Measurements from ENCODE around the gene MIDN.

The MIDN gene

DNA sequence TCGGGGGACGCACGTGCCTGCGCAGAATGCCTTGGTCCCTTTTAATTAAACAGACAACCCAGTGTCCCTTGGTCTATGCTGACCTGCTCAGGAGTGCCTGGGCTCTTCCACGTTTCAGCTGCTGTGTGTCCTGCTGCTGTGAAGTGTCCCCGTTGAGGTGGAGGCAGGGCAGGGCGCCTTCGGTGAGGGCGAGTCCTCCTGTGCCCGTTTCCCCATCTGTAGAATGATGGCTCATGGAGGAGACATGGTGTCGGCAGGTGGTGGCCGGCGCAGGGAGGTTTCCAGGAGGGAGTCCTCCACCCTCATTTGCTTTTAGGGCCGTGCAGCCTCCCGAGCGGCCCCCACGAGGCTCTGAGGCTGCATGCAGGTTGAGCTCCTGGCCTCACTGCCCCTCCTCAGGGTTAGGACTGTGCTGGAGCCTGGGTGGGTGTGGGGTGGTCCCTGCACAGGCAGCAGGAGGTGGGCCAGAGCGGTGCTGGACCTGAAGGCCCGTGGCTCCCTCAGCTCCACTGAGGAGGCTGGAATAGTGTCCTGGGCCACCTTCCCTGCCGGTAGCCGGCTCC is 34.0 kb upstream of the MIDN start:
- no peak overlapping the region for H3K9ac ChIP-seq (ENCODE audit: low read depth, low read length)
- no peaks in the 10 kb centered on the region for H3K27me3 ChIP-seq (ENCODE audit: insufficient read depth, low read length)
- H3K4me3 ChIP-seq (ENCODE audit: low read length): no peak overlapping the region
- H3K36me3 ChIP-seq (ENCODE audit: insufficient read depth, low read depth, low read length): peaks cover 6% of the 10 kb centered on the region
- H3K27ac ChIP-seq (ENCODE audit: low read length): no peak overlapping the region
- H3K4me1 ChIP-seq (ENCODE audit: insufficient read depth, low read length): no peaks in the 10 kb centered on the region
- H3K9me3 ChIP-seq (ENCODE audit: insufficient read depth, low read depth, low read length): no peaks in the 10 kb centered on the region

DNA sequence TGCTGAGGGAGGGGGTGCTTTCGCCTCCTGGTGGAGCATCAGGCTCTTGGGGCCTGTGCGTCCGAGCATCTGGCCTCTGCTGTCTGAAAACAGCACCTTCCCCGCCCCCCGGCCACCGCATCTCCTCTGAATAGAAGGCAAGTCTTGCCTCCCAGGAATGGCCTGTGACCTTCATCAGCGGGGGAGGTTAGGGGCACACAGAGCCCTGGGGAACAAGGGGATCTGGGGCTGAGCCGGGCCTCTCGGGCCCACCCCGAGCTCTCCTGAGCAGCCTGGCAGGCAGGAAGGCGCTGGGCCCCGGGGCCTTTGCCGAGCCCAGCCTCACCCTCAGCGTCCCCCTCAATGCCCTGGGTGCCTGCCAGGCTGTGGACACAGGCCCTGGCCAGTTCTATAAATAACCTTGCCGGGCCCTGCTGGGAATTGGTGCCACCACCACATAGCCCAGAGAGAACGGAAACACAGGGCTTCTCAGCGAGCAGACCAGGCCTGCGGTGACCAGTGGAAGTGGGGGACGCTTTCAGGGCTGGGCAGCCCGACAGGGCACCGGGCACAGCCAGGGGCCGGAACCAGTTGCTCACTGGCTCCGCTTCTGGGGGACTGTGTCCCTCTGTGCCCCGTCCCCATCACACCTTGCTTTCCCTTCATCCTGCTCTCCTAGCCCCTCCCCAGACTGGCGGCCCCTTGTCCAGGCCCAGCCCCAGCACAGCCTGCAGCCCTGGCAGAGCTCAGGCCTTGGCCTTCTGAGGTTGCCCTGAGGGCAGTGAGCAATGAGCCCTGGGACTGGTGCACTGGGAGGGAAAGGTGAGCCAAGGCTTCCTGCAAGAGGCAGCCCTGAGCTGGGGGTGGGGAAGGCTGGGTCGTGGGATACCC is 33.3 kb upstream of the MIDN start:
- Histone ChIP-seq H3K9ac (ENCODE audit: low read depth, low read length) (no peak overlapping the region), H3K9me3 (ENCODE audit: insufficient read depth, low read depth, low read length) (no peaks in the 10 kb centered on the region), H3K36me3 (ENCODE audit: insufficient read depth, low read depth, low read length) (no peaks in the 10 kb centered on the region; the same call in 1 of the 2 replicates), H3K4me3 (ENCODE audit: low read length) (no peak overlapping the region), H3K4me1 (ENCODE audit: insufficient read depth, low read length) (no peaks in the 10 kb centered on the region), H3K27ac (ENCODE audit: low read length) (no peak overlapping the region), H3K27me3 (ENCODE audit: insufficient read depth, low read length) (no peaks in the 10 kb centered on the region)

DNA sequence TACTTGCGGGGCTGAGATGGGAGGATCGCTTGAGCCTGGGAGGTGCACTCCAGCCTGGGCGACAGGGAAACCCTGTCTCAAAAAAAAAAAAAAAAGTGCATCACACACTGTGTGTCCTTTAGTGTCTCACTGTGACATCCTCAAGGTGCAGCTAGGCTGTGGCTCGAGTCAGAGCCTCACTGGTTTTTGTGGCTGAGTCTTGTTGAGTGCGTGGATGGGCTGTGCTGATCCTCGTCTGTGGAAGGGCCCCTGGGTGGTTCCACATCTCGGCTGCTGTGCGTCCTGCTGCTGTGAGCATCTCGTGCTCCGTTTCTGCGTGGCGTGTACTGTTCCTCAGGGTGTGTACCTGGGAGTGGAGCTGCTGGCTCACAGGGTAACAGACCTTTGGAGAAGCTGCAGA is 31.6 kb upstream of the MIDN start:
- H3K27ac ChIP-seq (ENCODE audit: low read length): no peak overlapping the region
- no peak overlapping the region for H3K9ac ChIP-seq (ENCODE audit: low read depth, low read length)
- no peaks in the 10 kb centered on the region; the same call in 1 of the 2 replicates for H3K36me3 ChIP-seq (ENCODE audit: insufficient read depth, low read depth, low read length)

DNA sequence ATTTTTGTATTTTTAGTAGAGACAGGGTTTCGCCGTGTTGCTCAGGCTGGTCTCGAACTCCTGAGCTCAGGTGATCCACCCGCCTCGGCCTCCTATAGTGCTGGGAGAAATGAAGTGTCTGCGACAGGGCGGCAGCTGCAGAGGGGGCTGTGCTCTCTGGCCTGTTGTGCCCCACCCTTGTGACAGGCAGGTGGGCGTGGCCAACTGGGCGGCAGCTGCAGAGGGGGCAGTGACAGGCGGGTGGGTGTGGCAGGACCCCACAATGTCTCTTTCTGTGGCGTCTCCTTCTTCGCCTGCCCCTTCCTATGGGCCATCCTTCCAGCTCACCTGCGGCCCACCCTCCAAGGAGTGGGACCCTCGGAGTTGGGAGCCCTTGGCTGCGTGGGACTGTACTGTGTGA is 31.0 kb upstream of the MIDN start:
- Histone ChIP-seq H3K27ac (ENCODE audit: low read length) (no peak overlapping the region), H3K36me3 (ENCODE audit: insufficient read depth, low read depth, low read length) (no peaks in the 10 kb centered on the region; the same call in 1 of the 2 replicates), H3K9me3 (ENCODE audit: insufficient read depth, low read depth, low read length) (no peaks in the 10 kb centered on the region), H3K4me3 (ENCODE audit: low read length) (no peak overlapping the region), H3K27me3 (ENCODE audit: insufficient read depth, low read length) (no peaks in the 10 kb centered on the region), H3K9ac (ENCODE audit: low read depth, low read length) (no peak overlapping the region), H3K4me1 (ENCODE audit: insufficient read depth, low read length) (no peaks in the 10 kb centered on the region)

More for the DNA sequence above, 31.6 kb upstream of the MIDN start:
- Histone ChIP-seq H3K4me3 (ENCODE audit: low read length) (no peak overlapping the region), H3K9me3 (ENCODE audit: insufficient read depth, low read depth, low read length) (no peaks in the 10 kb centered on the region), H3K4me1 (ENCODE audit: insufficient read depth, low read length) (no peaks in the 10 kb centered on the region), H3K27me3 (ENCODE audit: insufficient read depth, low read length) (no peaks in the 10 kb centered on the region)

DNA sequence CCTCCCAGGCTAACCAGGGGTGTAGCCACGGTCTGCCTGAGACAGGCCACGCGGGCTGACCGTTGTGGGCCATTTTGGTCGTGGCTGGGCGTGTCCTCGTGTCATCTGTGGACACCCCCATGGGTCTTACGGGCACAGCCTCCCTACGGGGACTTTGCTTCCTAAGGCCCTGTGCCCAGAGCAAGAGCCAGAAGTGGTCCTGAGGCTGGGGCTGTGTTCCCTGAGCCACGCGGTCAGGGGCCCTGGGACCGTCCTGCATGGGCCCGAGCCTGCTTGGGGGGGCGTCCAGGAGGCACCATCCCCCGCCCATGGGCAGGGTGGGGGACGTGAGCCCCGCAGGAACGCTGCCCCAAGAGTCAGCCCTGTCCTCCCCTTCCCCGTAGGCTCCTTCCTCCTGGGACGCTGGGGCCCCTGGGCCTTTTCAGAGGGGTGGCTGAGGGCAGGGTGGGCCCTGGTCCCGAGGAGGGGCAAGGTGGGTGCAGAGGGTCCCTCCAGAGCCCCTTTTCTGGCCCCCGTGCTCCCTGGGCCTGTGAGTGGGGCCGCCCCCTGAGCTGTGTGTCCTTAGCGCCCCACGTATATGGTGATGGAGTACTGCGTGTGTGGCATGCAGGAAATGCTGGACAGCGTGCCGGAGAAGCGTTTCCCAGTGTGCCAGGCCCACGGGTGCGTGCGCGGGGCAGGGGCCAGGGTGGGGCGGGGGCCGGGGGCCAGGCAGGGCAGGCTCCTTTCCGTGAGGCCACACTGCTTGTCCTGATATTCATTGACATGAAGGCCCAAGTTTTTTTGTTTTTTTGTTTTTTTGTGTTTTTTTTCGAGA is 29.4 kb upstream of the MIDN start:
- no peak overlapping the region for H3K4me3 ChIP-seq (ENCODE audit: low read length)
- H3K36me3 ChIP-seq (ENCODE audit: insufficient read depth, low read depth, low read length): peaks cover 8% of the 10 kb centered on the region; the same call in 1 of the 2 replicates
- H3K4me1 ChIP-seq (ENCODE audit: insufficient read depth, low read length): no peaks in the 10 kb centered on the region
- no peaks in the 10 kb centered on the region for H3K9me3 ChIP-seq (ENCODE audit: insufficient read depth, low read depth, low read length)
- no peak overlapping the region for H3K9ac ChIP-seq (ENCODE audit: low read depth, low read length)
- no peak overlapping the region for H3K27ac ChIP-seq (ENCODE audit: low read length)
- no peaks in the 10 kb centered on the region for H3K27me3 ChIP-seq (ENCODE audit: insufficient read depth, low read length)

DNA sequence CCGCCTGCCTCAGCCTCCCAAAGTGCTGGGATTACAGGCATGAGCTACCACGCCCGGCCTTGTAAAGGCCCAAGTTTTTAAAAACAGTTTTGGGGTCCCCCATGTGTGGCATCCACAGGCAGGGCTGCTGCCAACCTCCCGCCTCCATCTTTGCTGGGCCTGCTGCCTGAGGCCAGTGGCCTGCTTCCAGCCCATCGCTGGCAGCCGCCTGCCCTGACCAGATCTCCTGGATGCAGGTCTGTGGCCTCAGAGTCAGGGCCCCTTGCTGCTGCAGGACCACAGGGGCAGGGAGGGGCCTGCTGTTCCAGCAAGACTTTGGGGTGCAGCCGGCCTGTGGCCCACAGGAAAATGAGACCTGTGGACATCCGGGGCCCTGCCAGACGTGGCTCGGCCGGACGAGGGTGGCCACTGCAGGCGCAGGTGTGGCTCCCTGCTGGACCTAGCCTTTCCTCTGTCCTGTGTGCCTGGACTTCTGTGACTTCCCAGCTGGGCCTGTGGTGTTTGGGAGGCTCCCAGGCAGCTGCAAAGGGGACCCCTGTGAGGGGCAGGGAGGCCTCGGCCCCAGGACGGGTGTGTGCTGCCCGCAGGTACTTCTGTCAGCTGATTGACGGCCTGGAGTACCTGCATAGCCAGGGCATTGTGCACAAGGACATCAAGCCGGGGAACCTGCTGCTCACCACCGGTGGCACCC is 28.5 kb upstream of the MIDN start:
- H3K36me3 ChIP-seq (ENCODE audit: insufficient read depth, low read depth, low read length): peaks cover 8% of the 10 kb centered on the region; the same call in 1 of the 2 replicates
- H3K27me3 ChIP-seq (ENCODE audit: insufficient read depth, low read length): no peaks in the 10 kb centered on the region
- H3K9me3 ChIP-seq (ENCODE audit: insufficient read depth, low read depth, low read length): no peaks in the 10 kb centered on the region
- no peaks in the 10 kb centered on the region for H3K4me1 ChIP-seq (ENCODE audit: insufficient read depth, low read length)
- H3K9ac ChIP-seq (ENCODE audit: low read depth, low read length): no peak overlapping the region
- H3K4me3 ChIP-seq (ENCODE audit: low read length): no peak overlapping the region
- no peak overlapping the region for H3K27ac ChIP-seq (ENCODE audit: low read length)

DNA sequence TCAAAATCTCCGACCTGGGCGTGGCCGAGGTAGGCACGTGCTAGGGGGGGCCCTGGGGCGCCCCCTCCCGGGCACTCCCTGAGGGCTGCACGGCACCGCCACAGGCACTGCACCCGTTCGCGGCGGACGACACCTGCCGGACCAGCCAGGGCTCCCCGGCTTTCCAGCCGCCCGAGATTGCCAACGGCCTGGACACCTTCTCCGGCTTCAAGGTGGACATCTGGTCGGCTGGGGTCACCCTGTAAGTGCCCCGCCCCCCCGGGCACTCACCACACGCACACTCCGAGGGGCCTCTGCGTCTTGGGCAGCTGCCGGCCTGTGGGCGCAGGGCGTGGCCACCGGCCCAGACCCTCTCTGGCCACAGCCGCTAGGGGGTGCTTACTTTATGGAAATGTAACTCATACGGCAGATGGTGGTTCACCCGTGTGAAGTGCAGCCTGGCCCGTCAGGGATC is 27.9 kb upstream of the MIDN start:
- Histone ChIP-seq H3K27ac (ENCODE audit: low read length) (no peak overlapping the region), H3K4me1 (ENCODE audit: insufficient read depth, low read length) (no peaks in the 10 kb centered on the region), H3K36me3 (ENCODE audit: insufficient read depth, low read depth, low read length) (peaks cover 8% of the 10 kb centered on the region; the same call in 1 of the 2 replicates), H3K4me3 (ENCODE audit: low read length) (no peak overlapping the region), H3K9ac (ENCODE audit: low read depth, low read length) (no peak overlapping the region), H3K27me3 (ENCODE audit: insufficient read depth, low read length) (no peaks in the 10 kb centered on the region), H3K9me3 (ENCODE audit: insufficient read depth, low read depth, low read length) (no peaks in the 10 kb centered on the region)

DNA sequence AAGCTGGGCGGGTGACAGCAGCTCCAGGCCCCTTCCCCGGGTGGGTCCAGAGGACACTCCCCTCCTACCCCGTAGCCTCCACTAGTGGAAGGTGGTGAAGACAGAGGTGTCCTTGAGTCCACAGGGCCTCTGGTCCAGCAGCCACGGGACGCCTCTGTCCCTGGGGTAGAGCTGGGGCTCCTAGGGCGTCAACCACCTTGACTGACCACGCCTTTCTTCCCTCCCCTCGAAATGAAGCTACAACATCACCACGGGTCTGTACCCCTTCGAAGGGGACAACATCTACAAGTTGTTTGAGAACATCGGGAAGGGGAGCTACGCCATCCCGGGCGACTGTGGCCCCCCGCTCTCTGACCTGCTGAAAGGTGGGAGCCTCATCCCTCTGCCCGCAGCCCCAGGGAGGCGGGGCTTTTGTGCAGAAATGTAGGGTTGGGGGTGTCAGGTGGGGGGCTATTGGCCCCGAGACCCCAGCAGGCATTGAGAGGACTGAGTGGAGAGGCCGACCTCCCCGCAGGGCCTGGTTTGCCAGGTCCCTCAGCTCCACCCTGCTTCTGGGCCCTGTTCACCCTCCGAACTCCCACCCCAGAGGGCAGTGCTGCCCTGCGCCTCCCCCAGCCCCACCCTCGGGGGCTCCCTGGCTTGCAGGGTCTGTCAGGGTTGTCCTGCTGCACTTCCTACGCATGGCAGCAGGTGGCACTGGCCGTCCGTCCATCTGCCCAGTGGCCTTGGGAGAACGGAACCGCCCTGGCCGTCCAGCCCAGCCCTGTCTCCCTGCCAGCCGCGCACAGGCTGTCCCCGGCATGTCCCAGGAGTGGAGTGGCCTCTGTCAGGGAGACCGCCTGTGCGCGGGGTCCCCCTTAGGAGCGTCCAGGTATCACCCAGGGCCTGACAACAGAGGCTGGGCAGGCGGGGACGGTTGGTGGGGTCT is 27.1 kb upstream of the MIDN start:
- H3K9ac ChIP-seq (ENCODE audit: low read depth, low read length): no peak overlapping the region
- no peaks in the 10 kb centered on the region for H3K27me3 ChIP-seq (ENCODE audit: insufficient read depth, low read length)
- no peaks in the 10 kb centered on the region for H3K4me1 ChIP-seq (ENCODE audit: insufficient read depth, low read length)
- H3K27ac ChIP-seq (ENCODE audit: low read length): no peak overlapping the region
- no peak overlapping the region for H3K4me3 ChIP-seq (ENCODE audit: low read length)
- H3K36me3 ChIP-seq (ENCODE audit: insufficient read depth, low read depth, low read length): peaks cover 8% of the 10 kb centered on the region; the same call in 1 of the 2 replicates
- no peaks in the 10 kb centered on the region for H3K9me3 ChIP-seq (ENCODE audit: insufficient read depth, low read depth, low read length)

DNA sequence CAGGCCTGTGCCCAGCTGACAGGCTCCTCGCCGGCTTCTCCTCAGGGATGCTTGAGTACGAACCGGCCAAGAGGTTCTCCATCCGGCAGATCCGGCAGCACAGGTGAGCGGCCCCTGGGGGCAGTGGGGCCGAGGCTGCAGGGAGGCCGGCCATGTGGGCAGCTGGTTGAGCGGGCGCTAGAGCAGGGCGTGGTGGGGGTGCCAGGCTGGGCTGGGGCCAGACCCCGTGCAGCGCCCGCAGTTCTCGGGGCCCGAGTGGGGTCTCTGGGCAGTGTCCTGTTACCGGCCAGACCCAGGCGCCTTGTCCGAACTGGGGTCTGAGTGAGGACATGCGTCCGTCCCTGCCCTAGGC is 26.5 kb upstream of the MIDN start:
- Histone ChIP-seq H3K4me3 (ENCODE audit: low read length) (no peak overlapping the region), H3K27me3 (ENCODE audit: insufficient read depth, low read length) (no peaks in the 10 kb centered on the region), H3K27ac (ENCODE audit: low read length) (no peak overlapping the region), H3K36me3 (ENCODE audit: insufficient read depth, low read depth, low read length) (peaks cover 12% of the 10 kb centered on the region; the same call in 1 of the 2 replicates), H3K4me1 (ENCODE audit: insufficient read depth, low read length) (no peaks in the 10 kb centered on the region), H3K9me3 (ENCODE audit: insufficient read depth, low read depth, low read length) (no peaks in the 10 kb centered on the region), H3K9ac (ENCODE audit: low read depth, low read length) (no peak overlapping the region)

DNA sequence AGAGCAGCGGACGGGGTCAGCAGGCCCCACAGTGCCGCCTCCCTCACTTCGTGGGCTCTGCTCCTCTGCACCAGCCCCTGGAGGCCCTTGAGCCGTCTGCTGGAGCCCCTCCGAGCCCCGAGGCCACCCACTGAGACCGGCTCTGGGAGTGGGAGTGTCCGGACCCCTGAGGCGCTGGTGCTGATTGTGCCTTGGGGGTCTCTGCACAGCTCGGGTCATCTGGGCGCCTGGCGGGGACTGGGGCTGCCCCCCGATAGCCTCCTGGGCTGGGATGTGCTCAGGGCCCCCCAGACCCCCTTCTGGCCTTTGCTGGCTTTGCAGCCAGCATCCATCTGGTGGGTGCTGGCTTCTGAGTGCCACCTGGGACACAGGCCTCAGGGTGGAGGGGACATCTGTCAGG is 26.0 kb upstream of the MIDN start:
- Histone ChIP-seq H3K4me3 (ENCODE audit: low read length) (no peak overlapping the region), H3K4me1 (ENCODE audit: insufficient read depth, low read length) (no peaks in the 10 kb centered on the region), H3K36me3 (ENCODE audit: insufficient read depth, low read depth, low read length) (peaks cover 12% of the 10 kb centered on the region), H3K27me3 (ENCODE audit: insufficient read depth, low read length) (no peaks in the 10 kb centered on the region), H3K27ac (ENCODE audit: low read length) (no peak overlapping the region), H3K9ac (ENCODE audit: low read depth, low read length) (no peak overlapping the region), H3K9me3 (ENCODE audit: insufficient read depth, low read depth, low read length) (no peaks in the 10 kb centered on the region)

All from iPS-20b (cell line).